DMS79 (cell line): ENCODE measurements around the gene BUD23.
"Not testable (repeated sequence)": the region's sequence is repeated elsewhere in the genome, so short reads cannot be mapped to it uniquely, and the experiment has no call there.

Experiments used
- DNase-seq: peaks from one replicate; lab custom pipeline; 2025; lab: John Stamatoyannopoulos, UW

Gene BUD23

DNA sequence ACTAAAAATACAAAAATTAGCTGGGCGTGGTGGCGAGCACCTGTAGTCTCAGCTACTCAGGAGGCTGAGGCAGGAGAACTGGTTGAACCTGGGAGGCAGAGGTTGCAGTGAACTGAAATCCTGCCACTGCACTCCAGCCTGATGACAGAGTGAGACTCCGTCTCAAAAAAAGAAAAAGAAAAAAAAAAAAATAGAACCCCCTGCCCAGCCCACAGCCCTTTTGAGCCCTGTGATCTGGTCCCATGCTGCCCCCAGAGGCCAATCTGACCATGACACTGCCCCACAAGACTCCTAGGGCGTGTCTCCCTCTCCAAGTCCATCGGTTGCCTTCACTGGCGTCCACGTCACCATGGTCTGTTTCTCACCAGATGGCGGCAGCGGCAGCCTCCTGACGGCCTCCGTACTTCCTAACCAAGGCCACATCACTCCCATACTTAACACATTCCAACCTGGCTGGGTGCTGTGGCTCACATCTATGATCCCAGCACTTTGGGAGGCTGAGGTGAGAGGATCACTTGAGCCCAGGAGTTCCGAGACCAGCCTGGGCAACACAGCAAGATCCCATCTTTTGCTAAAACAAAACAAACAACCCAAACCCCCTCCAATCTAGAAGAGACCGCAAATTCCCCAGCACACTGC, 18.1 kb downstream of the BUD23 start:
- no peak for DNase-seq

DNA sequence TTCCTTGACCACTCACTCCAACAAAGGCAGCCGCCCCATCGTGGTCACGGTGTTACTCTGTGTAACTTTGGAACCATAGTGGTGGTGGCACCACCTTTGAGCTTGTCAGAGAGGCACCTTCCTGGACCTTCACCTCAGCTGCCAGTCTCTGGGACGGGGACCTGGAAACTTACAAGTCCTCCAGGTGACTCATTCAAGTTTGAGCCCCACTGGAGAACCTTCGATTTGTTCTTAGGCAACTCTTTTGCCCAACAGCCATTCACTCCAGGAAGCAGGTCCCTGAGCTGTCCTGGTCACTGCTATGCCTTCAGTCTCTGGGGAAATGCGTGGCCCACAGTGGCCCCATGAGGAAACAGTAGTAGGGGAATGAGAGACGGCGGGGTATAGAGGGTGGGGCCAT, 18.8 kb downstream of the BUD23 start:
- DNase-seq: no peak

DNA sequence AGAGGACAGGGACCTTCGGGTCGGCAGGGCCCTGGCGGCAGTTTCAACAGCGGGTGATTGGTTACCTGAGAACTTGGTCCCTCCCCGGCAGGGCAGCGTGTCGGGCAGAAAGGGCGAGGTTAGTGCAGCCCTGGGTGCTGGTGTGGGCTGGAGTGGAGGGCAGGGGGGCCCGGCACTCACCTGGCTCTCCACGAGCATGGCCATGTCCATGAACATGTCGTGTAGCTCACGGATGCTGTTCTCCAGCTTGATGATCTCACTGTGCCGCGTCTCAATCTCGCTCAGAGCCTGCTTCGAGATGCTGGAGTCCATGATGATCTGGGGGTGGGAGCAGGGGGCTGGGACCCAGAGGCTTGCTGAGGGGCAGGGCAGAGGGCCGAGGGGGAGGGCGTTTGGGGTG, 19.3 kb downstream of the BUD23 start:
- DNase-seq: no peak

DNA sequence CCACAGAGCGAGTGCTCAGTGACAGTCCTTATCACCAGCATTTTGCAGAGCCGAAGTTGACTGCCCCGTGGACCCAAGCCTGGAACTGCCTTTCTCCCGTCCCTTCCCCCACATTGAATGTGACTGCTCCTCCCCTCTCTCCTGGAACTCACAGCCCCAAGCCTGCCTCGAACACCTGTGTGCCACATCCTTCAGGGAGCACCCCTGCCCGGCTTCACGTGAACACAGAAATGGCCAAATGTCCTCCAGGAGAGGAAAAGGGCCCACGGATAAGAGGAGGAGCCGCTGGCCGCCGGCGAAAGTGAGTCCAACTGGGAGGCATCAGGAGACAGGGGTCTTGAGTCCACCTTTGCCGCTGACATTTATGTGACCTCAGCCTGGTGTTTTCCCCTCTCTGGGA, 19.8 kb downstream of the BUD23 start:
- no peak for DNase-seq

DNA sequence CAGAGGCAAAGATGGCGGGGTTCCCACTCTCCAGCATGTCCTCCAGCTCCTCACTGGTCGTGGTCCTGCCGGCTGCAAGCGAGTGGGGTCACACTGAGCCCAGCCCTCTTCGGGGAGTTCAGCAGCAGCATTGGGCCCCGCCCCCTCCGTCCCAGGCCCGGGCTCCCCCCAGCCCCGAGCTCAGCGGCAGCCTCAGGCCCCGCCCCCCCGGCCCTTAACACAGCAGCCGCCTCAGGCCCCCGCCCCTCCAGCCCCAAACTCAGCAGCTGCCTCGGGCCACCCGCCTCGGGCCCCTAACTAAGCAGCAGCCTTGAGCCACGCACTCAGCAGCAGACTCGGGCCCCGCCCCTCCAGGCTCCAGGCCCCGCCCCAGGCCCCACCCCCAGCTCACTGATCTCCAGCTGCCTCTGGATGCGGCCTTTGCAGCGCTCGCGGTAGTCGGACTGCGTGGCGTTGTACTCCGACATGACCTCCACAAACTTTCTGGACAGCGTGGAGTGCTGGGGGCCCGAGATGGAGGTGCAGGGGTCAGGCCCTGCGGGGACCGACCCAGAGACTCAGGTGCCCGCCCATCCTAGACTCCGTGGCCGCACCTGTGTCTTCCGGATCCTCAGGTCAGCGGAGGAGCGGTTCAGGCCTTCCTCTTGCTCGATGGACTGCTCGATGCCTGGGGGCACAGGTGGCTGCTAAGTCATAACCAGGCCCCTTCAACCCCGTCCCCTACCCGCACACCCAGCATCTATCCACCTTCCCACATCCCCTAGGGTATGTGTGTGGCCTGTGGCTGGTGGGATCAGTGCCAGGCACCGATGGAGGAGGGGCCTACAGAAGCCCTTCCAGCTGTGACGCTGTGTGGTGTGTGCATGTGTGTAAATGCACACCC, 20.6 kb downstream of the BUD23 start:
- no peak for DNase-seq

DNA sequence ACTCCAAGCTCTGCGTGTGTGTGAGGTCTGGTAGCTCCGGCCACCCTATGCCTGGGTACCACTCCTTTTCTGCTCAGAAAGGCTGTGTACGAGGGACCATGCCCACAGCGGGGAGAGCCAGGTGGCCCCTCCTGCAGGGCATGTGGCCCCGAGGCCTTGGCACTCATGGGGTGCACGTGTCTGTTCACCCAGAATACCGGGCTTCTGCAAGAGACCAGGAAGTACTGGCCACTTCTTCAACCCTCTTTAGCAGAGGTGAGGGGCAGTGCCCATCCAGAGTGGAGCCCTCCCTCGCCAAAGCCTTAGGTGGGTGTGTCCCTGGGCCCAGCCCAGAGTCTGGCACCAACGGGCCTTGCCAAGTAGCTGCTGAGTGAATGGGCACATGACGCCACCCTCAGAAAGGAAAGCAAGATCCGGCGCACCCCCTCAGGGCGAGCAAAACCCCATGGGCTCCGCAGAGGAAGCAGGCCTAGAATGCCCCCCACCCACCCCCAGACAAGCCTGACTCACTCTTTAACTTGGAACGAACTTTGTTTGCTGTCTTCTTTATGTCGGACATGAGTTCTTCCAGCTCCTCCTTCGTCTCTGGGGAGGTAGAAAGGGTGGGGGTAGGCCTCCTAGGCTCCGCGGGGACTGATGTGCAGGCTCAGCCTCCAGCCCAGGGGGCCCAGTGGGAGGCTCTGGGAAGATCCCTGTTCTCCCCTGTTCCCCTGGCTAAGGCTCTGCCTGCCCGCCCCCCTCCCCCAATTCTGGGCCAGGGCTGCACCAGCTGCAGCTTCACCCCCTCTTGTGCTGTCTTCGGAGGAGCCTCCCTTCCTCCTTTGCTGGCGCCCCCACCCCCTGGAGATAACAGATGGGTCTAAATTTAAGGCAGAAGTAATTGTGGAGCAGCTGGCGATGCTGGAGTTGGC, 21.5 kb downstream of the BUD23 start:
- no peak for DNase-seq

DNA sequence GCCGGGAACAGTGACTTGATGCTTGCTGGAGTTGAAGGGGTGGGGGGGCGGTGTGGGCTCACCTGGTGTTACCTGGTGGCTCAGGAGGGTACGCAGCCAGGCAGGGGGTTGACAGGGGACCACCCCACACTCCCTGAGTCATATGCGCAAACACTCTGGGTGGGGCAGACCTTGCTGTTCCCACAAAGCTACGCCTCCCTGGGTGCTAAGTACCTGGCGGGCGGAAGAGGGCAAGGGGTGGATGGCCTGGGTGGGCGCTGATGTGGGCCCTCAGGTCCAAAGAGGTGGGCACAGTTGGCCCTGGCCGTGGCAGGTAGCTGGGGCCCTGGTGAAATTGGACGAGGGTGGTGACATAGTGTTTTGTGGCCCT, 22.1 kb downstream of the BUD23 start:
- no peak for DNase-seq

DNA sequence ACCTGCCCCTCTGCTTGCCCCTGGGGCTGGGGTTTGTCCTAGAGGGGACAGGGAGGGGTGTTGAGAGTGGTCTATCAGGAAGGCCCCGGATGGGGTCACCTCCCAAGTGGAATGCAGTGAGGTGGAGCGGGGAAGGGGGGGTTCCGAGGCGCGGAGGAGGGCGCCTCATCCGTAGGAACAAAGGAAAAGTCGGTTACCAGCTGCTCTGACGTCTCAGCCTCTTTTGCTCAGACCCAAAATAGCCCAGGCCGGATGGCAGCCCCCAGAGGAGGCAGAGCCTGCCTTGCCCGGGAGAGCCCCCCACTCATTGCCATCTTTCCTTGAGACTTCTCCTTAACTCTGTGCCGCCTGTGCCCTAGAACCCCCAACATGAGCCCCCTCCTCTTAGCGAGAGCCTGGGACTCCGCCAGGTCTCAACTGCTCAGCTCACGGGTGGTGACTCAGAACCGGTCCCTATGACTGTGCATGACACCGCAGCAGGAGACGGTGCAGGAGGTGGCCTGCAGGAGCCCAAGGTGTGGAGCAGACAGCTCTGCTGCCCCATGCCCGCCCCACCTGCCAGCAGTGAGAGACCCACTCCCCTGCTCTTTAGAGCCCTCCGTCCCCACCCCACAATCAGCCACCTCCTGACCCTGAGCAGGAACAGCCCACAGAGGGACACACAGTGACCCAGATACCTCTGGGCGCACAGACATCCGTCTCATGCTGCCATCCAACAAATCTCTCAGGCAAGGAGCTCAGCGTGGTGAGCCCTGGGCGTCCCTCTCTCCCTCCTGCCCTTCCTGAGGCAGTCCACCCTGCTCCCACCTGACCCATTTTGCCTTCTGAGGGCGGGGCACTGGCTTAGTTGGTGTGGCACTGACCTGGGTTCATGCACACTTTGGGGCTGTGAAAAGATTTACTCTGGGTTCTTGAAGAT, 23.0 kb downstream of the BUD23 start:
- no peak for DNase-seq

DNA sequence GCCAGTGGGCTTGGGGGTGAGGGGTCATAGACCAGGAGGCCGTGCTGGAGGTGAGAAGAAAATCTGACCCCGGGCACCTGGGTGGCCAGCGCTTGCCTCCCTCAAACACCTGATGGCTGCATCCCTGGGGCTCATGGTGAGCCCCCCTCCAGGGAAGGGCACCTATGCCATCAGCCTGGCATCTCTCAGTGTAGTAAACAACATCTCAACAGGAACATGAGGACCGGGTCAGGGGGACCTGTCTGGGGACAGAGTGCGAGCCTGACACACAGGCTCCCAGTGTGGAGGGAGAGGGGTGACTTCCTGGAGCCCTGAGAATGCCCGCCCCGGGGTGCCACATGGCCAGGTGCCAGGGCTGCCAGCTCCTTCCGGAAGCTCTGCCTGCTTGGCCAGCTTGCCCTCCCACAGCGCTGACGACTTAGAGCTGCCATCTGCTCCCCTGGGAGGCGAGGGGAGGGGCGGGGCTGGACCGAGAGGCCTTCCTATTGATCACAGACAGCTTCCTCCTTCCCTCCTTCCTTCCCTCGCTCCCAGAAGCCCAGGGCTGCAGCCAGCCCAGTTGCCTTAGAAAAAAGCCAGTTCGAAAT, 23.7 kb downstream of the BUD23 start:
- DNase-seq: peak; percentile 44

DNA sequence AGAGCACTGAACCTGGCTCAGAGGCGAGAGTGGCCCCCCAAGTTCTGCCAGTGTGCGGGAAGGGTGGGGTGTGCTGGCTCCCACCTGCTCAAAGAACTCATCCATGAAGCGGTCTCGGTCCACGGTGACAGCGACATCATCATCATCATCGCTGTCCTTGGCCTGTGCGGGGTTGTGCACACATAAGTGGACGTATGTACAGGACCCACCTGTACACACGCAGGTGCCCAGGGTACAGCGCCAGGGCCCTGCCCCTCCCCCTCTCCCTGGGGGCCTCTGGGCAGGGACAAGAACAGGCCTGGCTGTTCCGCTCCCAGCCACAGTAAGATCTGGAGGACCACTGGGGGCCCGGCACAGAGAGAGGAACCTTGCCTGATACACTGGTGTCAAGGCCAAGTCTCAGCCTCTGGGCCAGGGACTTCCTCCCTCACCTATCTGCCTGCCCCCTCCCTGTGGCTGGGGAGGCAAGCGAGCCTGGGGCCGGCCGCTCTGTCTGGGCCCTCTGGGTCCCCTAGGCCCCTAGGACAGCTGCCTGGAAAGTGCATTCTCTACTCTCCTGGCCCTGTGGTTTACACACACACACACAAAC, 25.7 kb downstream of the BUD23 start:
- DNase-seq: no peak

DNA sequence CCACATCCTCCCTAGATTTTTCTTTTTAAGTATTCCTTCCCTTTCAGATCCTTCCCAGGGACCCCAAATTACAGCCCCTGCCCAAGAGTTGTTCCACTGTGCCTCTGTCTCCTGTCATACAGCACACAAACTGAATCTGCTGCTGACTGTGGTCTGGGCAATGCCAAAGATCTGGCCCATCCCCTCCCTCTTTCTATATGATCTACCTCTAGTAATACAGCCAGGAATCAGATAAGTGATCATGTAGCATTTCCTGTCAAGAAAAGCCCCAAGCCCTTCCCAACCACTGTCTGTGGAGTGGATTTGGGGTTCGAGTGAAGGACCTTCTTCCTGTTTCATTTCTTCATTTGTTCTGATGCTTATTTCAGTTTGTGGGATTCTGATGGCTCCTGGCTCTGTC, 29.4 kb downstream of the BUD23 start:
- no peak for DNase-seq

DNA sequence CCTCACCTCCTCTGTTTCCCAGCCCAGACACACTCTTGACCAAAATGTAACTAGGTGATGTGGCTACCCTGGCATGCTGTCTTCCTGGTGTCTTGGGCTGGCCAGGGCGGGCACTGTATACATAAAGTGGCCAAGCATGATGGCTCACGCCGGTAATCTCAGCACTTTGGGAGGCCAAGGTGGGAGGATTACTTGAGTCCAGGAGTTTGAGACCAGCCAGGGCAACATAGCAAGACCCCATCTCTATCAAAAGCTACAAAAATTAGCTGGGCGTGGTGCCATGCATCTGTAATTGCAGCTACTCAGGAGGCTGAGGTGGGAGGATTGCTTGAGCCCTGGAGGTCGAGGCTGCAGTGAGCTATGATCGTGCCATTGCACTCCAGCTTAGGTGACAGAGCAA, 29.9 kb downstream of the BUD23 start:
- DNase-seq: not testable (repeated sequence)

DNA sequence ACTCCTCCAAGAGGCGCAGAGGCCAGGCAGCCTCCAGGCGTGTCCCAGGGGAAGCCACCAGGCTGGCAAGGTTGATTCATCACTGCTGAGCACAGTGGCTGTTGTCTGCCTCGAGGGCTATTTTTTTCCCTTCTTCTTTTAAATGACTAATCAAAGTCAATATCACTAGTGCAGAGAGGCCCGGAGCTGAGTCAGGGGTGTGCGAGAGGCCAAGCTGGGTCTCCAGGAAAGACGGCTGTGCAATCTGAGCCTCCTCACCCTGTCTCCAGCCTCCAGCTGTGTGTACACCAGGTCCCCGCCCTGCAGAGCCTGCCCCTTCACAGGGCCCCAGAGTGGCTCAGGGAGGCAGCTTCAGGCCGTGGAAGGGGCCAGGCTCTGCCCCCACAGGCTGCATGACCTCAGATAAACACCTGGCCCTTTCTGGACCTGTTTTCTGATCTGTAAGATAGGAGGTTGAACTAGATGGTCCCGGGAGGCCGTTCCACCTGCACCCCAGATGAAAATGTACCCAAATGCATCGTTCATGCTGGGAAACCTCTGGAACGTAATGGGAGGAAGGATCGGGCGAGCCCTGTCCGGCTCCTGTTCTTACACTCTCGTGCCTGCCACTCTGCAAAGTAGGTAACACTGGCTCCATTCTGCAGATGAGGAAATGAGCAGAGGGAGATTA, 32.4 kb downstream of the BUD23 start:
- peak; percentile 24 for DNase-seq

DNA sequence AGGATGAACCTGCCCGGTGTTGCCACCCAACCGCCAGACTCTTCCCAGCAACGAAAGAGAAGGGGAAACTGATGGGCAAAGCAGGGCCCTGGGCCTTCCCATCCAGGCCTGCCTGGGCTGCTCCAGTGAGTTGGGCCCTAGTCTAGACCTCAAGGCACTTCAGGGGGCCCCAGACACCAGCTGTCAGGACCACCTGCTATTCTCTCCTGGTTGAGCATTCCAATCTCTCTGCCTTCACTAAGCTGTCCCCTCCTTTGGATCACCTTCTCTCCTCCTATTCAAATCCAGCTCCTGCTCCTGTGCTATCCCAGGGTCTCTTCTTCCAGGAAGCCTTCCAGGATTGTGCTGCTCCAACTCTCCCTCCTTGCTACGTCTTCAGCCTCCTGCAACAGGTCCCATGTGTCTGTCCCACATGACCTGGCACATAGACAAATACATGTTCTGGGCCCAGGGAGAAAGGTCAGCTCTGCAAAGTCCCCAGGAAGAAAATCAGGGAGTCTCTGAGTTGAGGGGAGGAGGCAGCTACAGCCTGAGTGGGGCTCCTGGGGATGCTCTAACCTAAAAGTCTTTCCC, 33.0 kb downstream of the BUD23 start:
- no peak for DNase-seq

DNA sequence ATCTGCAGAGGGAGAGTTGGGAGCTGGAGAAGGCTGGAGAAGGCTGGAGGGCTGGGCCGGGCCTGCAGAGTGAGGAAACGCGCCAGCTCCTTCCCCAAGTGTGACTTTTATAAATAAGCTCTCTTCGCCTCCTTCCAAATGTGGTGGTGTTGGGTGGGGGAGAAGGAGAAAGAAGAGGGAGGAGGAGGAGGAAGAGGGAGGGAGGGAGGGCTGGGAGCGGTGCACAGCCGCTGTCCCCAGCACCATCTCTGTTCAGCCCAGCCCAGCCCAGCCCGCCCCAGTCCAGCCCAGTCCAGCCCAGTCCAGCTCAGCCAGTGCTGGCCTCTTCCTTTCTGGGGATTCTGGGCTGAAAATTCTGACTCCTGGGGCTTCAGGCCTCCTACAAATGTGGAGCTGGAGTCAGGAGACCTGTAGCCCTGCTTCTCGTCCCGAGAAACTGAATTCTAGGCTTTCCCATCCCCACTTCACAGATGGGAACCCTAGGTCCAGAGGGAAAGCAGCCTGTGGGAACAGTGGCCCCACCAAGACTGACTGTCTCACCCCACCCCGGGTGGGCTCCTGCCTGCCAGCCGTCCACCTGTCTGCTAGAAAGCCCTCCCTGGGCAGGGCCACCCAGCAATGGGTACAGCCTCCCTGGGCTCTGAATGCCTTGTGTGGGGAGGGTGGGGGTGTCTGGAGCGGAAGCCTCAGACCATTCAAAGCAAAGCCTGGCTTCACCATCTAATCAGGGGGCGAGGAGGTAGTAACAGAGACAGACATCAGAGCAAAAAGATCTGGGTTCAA, 33.8 kb downstream of the BUD23 start:
- DNase-seq: no peak

DNA sequence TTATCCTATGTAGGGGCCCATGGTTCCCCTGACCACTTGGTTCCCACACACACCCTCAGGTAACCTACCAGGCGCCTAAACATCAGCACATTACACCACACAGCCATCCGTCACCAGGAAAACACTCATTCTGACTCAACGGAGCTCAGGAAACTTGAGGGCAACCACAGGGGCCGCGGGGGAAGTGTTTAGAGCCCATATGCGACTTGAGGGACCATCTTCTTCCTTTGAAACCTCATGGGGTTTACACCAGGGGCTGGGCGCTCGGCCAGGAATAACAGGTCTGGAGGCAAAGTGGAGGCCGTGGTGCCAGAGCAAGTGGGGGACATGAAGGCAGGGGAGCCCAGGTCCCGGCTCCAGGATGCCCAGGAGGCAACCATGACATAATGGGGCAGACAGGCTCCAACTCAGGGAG, 34.6 kb downstream of the BUD23 start:
- no peak for DNase-seq

DNA sequence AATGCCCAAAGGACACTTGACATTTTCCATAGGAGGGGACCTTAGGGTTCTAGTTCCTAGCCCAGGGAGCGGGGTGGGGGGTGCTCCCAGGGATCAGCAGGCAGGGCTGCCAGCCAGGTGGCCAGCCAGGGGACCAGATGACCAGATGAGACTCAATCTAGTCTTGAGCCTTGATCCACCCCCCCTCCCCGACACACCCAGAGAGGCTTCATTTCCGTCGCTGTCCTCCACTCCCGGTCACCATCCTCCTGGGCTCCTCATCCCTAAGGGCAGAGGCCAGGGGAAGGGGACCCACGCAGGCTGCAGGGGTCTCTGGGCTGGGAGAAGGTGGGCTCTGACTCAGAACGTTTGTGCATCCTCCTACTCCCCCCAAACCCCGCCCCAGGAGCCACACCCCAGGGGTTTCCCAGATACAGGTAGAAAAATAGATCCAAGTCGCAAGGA, 35.1 kb downstream of the BUD23 start:
- no peak for DNase-seq

DNA sequence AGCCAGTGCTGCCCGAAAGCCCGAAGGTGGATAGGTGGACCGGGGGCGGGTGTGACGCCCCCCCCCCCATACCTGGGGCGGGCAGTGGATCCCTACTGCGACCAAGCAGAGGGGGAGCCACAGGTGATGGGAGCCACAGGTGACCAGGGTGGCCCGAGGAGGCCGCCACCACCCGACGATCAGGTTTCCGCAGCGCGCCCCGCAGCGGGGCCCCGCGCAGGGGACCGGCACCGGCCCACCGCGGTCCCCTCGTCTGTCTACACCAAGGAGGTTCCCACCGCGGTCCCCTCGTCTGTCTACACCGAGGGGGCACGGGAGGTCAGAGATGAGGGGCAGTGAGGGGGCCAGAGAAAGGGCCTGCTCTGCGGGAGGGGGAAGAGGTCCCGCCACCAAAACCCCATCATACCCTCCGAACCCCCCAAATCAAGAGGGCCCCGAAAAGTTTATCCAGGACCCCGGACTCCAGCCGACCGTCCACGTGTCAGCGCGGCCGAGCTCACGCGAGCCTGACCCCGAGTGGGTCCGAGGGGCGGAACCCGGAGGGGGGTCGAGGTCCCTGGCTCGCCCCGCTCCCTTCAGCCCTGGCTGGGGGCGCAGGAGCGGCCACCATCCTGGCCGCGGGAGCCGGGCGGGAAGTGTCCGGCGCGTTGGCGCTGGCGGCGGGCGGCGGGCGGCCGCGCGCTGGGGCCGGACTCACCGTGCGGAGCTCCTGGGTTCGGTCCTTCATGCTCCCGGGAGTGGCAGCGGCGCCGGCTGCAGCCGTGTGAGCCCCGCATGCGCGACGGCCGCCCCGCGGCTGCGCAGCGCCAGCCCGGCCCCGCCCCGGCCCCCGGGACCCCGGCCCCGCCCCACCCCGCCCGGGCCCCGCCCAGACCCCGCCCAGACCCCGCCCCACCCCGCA, 35.8 kb downstream of the BUD23 start, which contains the start of gene STX1A:
TSS of gene STX1A (minus strand) at position 765 of the 901 bp plus-strand sequence. CDS start at position 727, 38 bp downstream.
- DNase-seq: no peak
